Stimulated activated naive B cell treated with anti-CD40 and anti-IgM and Interleukin-4, amounts not matched to agents 10 μg/mL and 1 μg/mL and 100 μg/mL, for 72 hours (primary cell): ENCODE data around the gene NPAS2.

ENCODE experiments used
- ATAC-seq, 2 donors: fragments of 150-1000 bp; cut with Tn5 transposase; replicated peaks; 2 replicates each; pipeline ENCODE4 v1.10.0; 2021; ENCODE audit warnings: moderate library complexity in 1 of 2
- DNase-seq: peaks from one replicate; pipeline ENCODE4 v3.0.0; 2021
- H3K27ac Mint-ChIP-seq: one replicate; pipeline ENCODE4 v1.8.0; 2022; ENCODE audit warnings: mild to moderate bottlenecking, mixed read lengths
- H3K27me3 Mint-ChIP-seq, 2 donors: one replicate each; pipeline ENCODE4 v1.8.0; 2022; ENCODE audit warnings: mixed read lengths in 2 of 2
- H3K36me3 Mint-ChIP-seq, 2 donors: one replicate each; pipeline ENCODE4 v1.8.0; 2022; ENCODE audit warnings: mixed read lengths in 2 of 2, mild to moderate bottlenecking in 1 of 2
- H3K4me1 Mint-ChIP-seq, 2 donors: one replicate each; pipeline ENCODE4 v1.8.0; 2022; ENCODE audit warnings: mixed read lengths in 2 of 2, mild to moderate bottlenecking in 1 of 2
- H3K4me3 Mint-ChIP-seq, 2 donors: one replicate each; pipeline ENCODE4 v1.8.0; 2022; ENCODE audit warnings: mild to moderate bottlenecking in 2 of 2, mixed read lengths in 2 of 2, moderate library complexity in 1 of 2
- H3K9me3 Mint-ChIP-seq, 2 donors: one replicate each; pipeline ENCODE4 v1.8.0; 2022; ENCODE audit warnings: mixed read lengths in 2 of 2, mild to moderate bottlenecking in 1 of 2

The NPAS2 gene

GRCh38 chr2:100882645-100883613, 63.0 kb downstream of the NPAS2 start:
- Mint-ChIP-seq H3K4me3 (no peak overlapping the region), H3K27me3 (peaks cover 12 to 13% of the 10 kb centered on the region in 2 donors), H3K4me1 (no peaks in the 10 kb centered on the region), H3K27ac (peak overlapping the region; percentile 56), H3K36me3 (no peaks in the 10 kb centered on the region), H3K9me3 (no peaks in the 10 kb centered on the region)
- DNase-seq (no peak), ATAC-seq (peak; percentile 39 to 68)

- Mint-ChIP-seq H3K9me3 (no peaks in the 10 kb centered on the region), H3K27me3 (peaks cover 12 to 18% of the 10 kb centered on the region in 2 donors), H3K4me1 (no peaks in the 10 kb centered on the region), H3K27ac (no peak overlapping the region), H3K36me3 (no peaks in the 10 kb centered on the region), H3K4me3 (no peak overlapping the region)
- DNase-seq, result no peak
- ATAC-seq, result no peak
Observed at GRCh38 chr2:100884145-100884621, 64.2 kb downstream of the NPAS2 start.

GRCh38 chr2:100886085-100886484, 66.1 kb downstream of the NPAS2 start:
- Mint-ChIP-seq H3K9me3 (peaks cover 0 to 2% of the 10 kb centered on the region in 2 donors), H3K27ac (no peak overlapping the region), H3K36me3 (peaks cover 0 to 2% of the 10 kb centered on the region in 2 donors), H3K4me3 (no peak overlapping the region), H3K27me3 (peaks cover 12 to 29% of the 10 kb centered on the region in 2 donors), H3K4me1 (no peaks in the 10 kb centered on the region)
- DNase-seq (no peak), ATAC-seq (no peak)

- Mint-ChIP-seq H3K4me3 (no peak overlapping the region), H3K9me3 (peaks cover 0 to 2% of the 10 kb centered on the region in 2 donors), H3K27me3 (peaks cover 8 to 35% of the 10 kb centered on the region in 2 donors), H3K4me1 (no peaks in the 10 kb centered on the region), H3K36me3 (peaks cover 0 to 2% of the 10 kb centered on the region in 2 donors), H3K27ac (no peak overlapping the region)
- ATAC-seq (no peak), DNase-seq (no peak)
Observed at GRCh38 chr2:100887039-100887578, 67.2 kb downstream of the NPAS2 start.

- ATAC-seq, result no peak
- DNase-seq, result no peak
- Mint-ChIP-seq H3K27me3 (peaks cover 4 to 38% of the 10 kb centered on the region in 2 donors), H3K36me3 (peaks cover 0 to 2% of the 10 kb centered on the region in 2 donors), H3K4me1 (no peaks in the 10 kb centered on the region), H3K27ac (no peak overlapping the region), H3K4me3 (no peak overlapping the region), H3K9me3 (peaks cover 0 to 2% of the 10 kb centered on the region in 2 donors)
Observed at GRCh38 chr2:100887713-100888495, 68.0 kb downstream of the NPAS2 start.

GRCh38 chr2:100888601-100889000, 68.7 kb downstream of the NPAS2 start:
- H3K27me3 Mint-ChIP-seq, result peaks cover 3 to 38% of the 10 kb centered on the region in 2 donors
- no peak overlapping the region for H3K4me3 Mint-ChIP-seq
- ATAC-seq, result no peak
- no peak overlapping the region for H3K27ac Mint-ChIP-seq
- H3K36me3 Mint-ChIP-seq, result peaks cover 0 to 2% of the 10 kb centered on the region in 2 donors
- peaks cover 0 to 2% of the 10 kb centered on the region in 2 donors for H3K9me3 Mint-ChIP-seq
- DNase-seq, result no peak
- H3K4me1 Mint-ChIP-seq, result no peaks in the 10 kb centered on the region

GRCh38 chr2:100889286-100889685, 69.3 kb downstream of the NPAS2 start:
- ATAC-seq (no peak), DNase-seq (no peak)
- H3K27me3 Mint-ChIP-seq, result peaks cover 3 to 38% of the 10 kb centered on the region in 2 donors
- H3K9me3 Mint-ChIP-seq, result peaks cover 0 to 2% of the 10 kb centered on the region in 2 donors
- H3K4me3 Mint-ChIP-seq, result no peak overlapping the region
- H3K27ac Mint-ChIP-seq, result no peak overlapping the region
- H3K36me3 Mint-ChIP-seq, result peaks cover 0 to 2% of the 10 kb centered on the region in 2 donors
- H3K4me1 Mint-ChIP-seq, result no peaks in the 10 kb centered on the region

GRCh38 chr2:100891906-100892642, 72.1 kb downstream of the NPAS2 start:
- Mint-ChIP-seq H3K27ac (no peak overlapping the region), H3K4me3 (no peak overlapping the region), H3K4me1 (no peaks in the 10 kb centered on the region), H3K27me3 (peaks cover 5 to 29% of the 10 kb centered on the region in 2 donors), H3K36me3 (peaks cover 0 to 2% of the 10 kb centered on the region in 2 donors), H3K9me3 (peaks cover 0 to 5% of the 10 kb centered on the region in 2 donors)
- DNase-seq (no peak), ATAC-seq (no peak)

GRCh38 chr2:100893392-100894104, 73.6 kb downstream of the NPAS2 start:
- Mint-ChIP-seq H3K4me1 (no peaks in the 10 kb centered on the region), H3K27ac (peak overlapping the region; percentile 62), H3K36me3 (peaks cover 0 to 2% of the 10 kb centered on the region in 2 donors), H3K4me3 (no peak overlapping the region), H3K27me3 (peaks cover 12 to 34% of the 10 kb centered on the region in 2 donors), H3K9me3 (peaks cover 0 to 7% of the 10 kb centered on the region in 2 donors)
- DNase-seq, result peak; percentile 24
- peak; percentile 51 to 84 for ATAC-seq

GRCh38 chr2:100894105-100894795, 74.3 kb downstream of the NPAS2 start:
- H3K9me3 Mint-ChIP-seq, result peaks cover 0 to 7% of the 10 kb centered on the region in 2 donors
- no peaks in the 10 kb centered on the region for H3K4me1 Mint-ChIP-seq
- peak overlapping the region; percentile 62 for H3K27ac Mint-ChIP-seq
- H3K4me3 Mint-ChIP-seq, result no peak overlapping the region
- peak; percentile 12 to 54 for ATAC-seq
- H3K27me3 Mint-ChIP-seq, result peaks cover 12 to 32% of the 10 kb centered on the region in 2 donors
- DNase-seq, result no peak
- peaks cover 0 to 2% of the 10 kb centered on the region in 2 donors for H3K36me3 Mint-ChIP-seq

- H3K4me1 Mint-ChIP-seq, result no peaks in the 10 kb centered on the region
- ATAC-seq (no peak), DNase-seq (no peak)
- H3K27me3 Mint-ChIP-seq, result peaks cover 15 to 28% of the 10 kb centered on the region in 2 donors
- no peak overlapping the region for H3K4me3 Mint-ChIP-seq
- H3K27ac Mint-ChIP-seq, result no peak overlapping the region
- H3K9me3 Mint-ChIP-seq, result peaks cover 0 to 7% of the 10 kb centered on the region in 2 donors
- H3K36me3 Mint-ChIP-seq, result peaks cover 0 to 2% of the 10 kb centered on the region in 2 donors
Observed at GRCh38 chr2:100894796-100895156, 74.8 kb downstream of the NPAS2 start.

- Mint-ChIP-seq H3K36me3 (peaks cover 0 to 2% of the 10 kb centered on the region in 2 donors), H3K4me1 (no peaks in the 10 kb centered on the region), H3K4me3 (no peak overlapping the region), H3K27me3 (peaks cover 15 to 26% of the 10 kb centered on the region in 2 donors), H3K9me3 (peaks cover 0 to 7% of the 10 kb centered on the region in 2 donors), H3K27ac (no peak overlapping the region)
- DNase-seq (no peak), ATAC-seq (no peak)
Observed at GRCh38 chr2:100895402-100895801, 75.5 kb downstream of the NPAS2 start.
